GM19324 (cell line): ENCODE data around the gene NOP9.

Experiments
- ATAC-seq: cut with Tn5 transposase; IDR thresholded peaks from one replicate; pipeline ENCODE4 v1.9.1; 2021; ENCODE audit warnings: mild to moderate bottlenecking, moderate library complexity; ENCODE audit not compliant: unreplicated experiment, low FRiP score

The NOP9 gene

DNA sequence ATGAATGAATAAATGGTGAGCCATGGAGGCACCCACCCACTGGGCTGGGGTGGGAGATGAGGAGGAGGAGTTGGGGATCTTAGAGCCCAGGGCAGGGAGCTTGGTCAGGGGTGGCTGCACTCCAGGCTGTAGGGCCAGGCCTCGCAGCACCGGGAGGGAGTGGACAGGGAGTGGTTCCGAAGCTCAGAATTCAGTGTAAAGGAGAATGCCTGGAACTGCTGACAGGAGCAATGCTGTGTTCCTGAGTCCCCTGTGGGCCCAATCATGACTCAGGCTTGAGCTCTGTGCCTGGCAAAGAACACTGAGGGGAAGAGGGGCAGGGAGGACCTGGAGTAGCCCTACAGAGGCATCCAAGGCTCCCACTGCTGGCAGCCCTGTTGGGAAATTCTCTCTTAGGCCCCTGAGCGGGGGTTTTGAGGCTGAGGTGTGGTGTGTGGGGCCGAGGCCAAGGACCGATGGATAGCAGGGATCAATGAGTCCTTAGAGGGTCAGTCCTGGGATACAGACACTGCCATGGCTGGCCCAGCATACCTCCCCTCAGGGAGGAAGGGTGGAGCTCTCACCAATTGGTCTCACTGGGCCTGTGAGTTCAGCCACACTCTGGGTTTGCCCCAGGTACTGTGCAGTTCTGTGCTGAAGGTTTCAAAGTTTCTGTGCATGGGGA lies 18.7 kb upstream of the NOP9 start:
- no peak for ATAC-seq

DNA sequence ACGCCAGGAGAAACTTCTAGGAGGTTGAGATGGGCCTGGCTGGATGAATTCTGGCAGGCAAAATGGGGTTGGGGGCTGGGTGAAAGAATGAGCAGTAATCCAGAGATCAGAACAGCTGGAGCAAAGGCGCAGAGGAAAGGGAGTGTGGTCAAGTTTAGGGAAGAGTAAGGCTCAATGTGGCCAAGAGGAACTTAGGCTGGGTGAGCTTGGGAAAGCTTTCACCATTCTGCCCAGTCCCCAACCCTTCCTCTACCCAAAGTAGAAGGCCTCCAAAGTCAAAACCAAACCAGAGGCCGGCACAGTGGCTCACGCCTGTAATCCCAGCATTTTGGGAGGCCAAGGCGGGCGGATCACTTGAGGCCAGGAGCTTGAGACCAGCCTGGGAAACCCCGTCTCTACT lies 18.0 kb upstream of the NOP9 start:
- ATAC-seq: no peak

DNA sequence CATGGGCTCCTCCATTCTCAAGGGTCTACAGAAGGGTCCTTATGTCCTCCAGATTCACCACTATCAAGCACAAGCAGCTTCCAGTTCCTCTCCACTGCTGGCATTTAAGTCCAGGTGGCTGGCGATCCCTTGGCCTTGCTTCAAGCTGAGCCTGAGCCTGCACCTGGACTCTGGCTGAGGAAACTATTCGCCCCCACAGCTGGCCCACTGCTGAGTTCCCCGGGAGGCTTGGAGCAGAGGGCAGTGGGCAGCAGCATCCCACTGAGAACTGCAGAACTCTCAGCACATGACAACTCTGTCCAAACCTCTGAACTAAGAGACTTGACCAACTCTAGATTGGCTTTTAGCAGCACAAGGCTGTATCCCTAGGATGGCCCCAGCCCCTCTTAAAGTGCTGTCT lies 16.9 kb upstream of the NOP9 start:
- ATAC-seq: no peak

DNA sequence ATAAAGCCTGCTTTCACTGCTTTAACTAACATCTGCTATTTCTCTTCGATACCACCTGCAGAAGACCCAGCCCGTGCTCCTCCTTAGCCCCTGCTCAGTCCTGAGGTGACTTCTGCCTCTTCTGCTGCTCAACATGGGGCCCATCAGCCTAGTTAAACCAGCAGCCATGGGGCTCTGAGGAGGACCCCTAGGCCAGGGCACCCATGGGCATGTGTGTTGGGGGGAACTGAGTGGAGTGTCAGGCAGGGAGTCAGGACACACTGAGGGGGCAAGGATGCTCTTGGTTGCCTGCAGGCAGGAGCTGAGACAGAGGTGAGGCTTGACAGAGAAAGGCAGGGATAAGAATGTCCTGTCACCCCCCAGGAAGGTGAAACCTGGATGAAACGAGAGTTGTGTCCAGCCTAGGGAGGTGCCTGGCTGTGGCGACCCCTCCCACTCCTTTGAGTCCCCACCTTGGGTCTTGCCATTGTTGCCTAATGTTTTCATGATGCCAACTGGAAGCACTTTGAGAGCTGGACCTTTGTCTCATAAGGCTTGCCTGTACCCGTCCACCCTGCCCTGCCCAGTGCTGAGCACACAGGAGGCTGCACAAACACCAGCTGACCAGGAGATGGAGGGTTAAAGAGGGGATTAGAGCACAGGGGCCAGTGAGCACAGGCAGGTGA lies 15.7 kb upstream of the NOP9 start:
- no peak for ATAC-seq

DNA sequence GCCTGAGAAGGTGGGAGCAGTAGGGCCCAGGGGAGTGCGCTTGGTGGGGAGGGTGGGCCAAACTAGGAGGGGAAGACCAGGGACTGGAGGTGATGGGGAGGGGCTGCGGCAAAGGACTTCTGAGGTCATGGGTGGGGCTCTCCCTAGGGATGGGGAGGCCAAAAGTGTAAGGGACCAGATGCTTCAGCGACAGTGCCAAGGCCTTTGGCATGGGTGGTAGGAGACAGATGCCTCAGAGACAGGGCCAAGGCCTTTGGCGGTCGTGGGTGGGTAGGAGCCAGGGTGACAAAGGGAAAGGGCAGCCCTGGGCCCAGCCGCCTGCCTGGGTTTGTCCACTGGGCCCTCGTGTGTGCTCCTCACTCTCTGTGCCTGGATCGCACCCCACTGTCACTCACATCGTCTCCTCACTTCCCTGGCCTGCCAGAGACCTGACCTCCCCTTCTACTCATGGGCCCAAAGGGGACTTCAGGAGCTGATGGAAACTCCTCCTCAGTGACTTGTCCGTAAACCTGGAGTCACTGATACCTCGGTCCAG lies 15.1 kb upstream of the NOP9 start:
- ATAC-seq: no peak

DNA sequence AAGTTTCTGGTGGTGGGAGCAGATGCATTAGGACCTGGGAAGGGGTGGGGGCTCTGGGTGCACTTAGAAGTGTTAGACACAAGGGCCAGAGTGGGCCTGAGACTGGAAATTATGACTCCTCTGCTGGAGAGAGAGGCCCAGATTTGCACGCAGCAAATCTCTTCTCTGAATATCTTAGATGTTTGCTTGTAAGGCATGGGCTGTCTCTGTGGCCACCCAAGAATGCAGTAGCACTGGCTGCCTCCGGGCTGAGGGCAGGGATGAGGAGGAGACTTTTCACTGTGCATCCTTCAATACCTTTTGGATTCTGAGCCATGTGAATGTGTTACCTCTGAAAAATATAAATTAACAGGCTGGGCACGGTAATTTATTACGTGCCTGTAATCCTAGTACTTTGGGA lies 14.3 kb upstream of the NOP9 start:
- no peak for ATAC-seq

DNA sequence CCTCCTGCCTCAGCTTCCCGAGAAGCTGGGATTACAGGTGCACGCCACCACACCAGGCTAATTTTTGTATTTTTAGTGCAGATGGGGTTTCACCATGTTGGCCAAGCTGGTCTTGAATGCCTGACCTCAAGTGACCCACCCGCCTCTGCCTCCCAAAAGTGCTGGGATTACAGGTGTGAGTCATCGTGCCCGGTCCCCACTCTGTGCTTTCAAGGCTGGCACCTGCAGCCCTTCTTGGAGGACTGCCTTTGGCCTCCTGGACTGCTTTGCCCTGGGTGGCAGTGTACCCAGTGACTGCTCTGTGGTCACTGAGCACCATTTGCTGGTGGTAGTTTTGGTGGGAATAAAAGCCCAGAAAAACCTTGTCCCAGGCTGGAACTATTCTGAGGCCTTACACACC lies 12.7 kb upstream of the NOP9 start:
- ATAC-seq: no peak

DNA sequence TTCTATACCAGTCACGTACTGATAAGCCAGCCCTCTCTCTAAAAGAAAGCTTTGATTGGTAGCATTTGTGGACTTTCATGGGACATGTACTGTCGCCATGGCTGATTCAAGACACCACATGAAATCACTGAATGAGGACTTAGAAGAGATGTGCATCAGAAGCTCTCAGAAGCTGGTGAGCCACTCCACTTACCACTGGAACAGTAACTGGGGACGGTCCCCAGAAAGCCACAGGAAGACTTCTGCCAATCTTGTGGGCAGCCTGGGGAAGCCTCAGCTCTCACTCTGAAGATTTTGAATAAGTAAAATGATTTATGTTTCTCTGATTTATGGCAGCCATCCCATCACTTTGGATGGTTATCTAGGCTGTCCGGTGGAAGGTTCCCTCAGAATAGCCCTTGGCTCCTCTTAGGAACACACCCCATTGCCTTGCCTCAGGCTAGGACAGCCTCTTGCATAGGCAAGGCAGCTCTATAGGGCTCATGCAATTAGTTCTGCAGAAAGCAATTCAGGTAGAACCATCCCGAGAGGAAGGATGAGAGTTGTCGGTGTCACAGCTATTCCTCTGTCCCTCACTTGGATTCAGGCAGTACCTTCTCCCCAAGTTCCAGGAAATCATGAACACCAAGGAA lies 9.9 kb upstream of the NOP9 start:
- ATAC-seq: no peak

DNA sequence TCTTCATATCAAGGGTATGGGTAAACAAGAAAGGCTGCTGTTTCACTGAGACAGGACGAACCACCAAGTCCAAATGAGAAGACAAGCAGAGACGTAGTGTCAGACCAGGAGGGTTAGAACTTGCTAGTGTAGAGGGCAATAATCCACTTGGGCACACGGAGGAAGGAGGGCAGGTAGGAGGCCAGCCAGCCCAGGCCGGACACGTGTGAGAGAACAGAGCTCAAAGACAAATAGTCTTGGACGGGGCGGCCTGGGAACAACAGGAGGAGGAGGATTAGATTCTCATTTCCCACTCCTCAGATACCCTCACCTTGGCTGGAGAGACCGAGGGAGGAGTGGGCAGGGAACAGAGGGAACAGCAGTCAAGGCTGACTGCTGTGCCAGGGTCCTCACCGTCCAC lies 8.9 kb upstream of the NOP9 start:
- no peak for ATAC-seq

DNA sequence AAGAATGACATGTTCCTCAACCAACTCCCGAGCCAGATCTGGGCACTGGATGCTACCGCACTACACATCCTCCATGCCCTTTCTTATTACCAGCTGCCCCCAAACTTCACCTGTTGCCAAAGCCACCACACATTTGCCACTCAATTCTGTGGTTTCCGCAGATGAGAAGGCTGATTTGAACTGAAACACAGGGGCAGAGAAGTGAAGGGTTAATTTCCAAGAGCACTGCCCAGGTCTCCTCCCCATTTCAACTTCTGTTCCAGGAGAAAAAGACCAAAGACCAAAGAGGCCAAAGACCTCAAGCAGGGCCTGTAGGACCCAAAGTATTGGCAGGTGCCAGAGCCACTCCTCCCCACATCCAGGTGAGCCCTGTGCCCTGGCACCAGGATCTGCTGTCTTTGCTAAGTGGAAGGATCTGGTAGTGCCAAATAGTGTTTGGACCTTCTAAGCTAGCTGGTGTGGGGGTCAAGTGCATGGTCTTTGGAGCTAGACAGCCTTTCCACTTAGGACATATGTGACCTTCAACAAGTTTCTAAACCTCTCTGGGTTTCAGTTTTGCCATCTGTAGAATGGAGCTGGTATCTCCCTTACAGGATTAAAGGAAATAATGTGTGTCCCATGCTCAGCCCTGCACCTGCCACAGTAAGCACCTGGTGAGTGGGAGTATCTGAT lies 8.1 kb upstream of the NOP9 start:
- no peak for ATAC-seq

DNA sequence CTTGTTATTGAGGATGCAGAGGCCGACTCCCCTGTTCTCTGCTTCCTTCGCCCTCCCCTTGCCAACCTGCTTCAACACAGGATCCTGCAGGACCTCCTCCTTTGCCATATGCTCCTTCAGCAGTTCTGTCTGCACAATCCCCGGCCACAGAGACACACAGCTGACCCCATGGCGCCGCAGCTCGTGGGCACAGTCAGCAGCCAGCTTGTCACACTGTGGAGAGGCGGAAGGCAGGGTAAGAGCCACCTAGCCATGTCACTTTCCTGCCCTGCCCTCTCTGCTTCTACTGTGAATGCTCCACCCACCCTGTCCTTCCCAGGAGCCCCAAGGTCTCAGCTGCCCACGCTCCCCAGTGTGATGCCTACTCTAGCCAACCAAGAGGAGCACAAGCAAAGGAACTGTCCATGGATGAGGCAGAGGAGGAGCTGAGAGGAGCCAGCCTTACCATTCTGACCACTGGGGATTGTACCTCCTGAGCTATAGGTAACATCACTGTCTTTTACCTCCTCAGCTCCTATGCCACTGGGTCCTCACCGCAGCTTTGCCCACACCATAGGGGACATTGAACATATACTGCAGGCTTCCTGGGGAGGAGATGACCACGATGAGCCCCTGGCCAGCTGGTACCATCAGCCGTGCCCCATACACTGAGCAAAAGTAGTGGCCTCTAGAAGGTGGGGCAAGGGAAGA lies 7.4 kb upstream of the NOP9 start:
- no peak for ATAC-seq

DNA sequence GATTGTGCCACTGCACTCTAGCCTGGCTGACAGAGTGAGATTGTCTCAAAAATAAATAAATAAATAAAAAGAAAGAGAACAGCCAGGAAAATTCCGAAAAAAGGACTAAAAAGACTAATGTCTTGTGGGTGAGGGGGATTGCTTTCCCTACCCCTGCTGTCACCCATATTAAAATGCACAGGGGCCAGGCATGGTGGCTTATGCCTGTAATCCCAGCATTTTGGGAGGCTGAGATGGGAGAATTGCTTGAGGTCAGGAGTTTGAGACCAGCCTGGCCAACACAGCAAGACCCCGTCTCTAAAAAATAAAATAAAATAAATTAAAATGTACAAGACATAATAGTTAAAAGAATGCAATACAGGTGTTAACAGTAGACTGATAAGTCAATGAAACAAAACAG lies 6.1 kb upstream of the NOP9 start:
- no peak for ATAC-seq

DNA sequence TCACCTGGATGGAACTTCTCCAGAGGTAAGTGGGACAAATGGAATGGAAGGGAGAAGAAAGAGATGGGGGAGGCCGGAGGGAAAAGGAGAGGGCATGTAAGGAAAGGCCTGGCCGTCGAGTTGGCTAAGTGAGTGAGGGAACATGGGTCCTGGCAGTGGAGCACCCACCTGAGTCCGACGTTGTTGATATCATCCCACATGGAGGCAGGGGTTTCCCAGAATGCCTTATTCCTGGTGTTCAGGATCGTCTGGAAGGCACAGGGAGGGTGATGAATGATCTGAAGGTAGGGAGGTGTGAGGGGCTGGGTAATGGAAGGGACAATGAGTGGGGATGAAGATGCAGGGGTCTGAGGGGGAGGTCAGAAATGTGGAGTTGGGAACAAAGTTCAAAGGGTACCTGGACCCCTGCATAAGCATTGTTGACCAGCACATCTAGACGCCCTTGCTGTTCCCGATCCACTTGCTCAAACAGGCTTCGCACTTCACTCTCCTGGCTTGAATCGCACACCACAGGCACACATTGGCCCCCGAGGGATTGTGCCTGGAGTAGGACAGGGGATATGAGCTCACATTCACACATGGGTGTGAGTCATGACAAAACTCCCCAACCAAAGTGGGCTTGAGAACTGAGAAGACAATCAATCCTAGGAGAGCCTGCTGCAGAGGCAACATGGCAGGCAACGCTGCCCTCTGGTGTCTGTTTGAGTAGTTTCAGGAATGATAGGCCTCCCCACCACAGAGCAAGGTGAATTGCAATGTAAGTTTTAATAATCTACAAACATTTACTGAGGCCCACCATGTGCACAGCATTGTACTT lies 3.1 kb upstream of the NOP9 start:
- ATAC-seq: peak; percentile 44

DNA sequence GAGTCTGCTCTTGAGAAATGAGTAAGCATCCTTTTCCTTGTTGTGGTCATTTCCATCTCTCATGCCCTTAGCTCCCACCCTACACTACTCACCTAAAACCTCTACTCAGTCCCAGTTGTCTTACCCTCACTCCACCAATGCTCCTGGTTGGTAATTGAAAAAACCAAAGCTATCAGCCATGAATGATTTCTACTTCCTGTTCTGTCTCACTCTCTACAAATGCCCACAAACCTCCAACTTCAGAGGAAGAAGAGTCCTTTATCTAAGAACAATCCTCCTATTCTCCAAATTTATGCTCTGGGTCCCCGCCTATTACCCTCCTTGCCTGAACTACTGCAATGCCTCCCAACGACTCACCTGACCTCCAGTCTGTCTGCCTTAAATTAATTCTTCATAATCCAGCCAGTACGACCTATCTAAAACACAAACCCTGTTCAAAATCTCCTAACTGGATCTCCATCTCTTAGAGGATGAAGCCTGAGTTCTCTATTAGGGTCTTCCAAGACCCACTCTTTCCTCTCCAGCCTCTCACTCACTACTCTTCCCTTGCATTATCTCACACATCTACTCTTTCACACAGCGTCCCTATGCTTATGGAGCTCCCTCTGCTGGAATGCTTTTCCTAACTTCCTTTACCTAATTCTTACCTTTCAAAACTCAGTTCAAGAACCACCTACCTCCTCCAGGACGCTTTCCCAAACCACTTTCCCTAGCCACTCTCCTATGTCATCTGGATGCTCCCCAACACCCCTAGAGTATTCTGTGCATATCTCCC lies 2.3 kb upstream of the NOP9 start:
- ATAC-seq: peak; percentile 1

DNA sequence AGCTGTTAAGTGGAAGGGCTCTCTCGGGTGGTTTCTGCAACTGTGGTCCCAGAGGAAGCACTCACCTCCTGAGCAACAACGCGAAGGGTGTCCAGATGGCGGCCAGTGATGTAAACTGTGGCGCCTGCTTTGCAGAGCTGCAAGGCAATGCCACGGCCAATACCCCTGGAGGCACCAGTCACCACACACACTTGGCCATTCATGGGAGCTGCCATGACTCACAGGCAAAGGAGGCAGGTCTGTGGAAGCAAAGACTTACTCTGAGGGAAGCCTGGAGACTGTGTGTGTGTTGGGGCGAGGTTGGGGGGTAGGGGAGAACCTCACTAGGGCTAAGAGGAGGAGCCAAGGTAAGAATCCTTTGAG lies 777 bp upstream of the NOP9 start:
- ATAC-seq: no peak

DNA sequence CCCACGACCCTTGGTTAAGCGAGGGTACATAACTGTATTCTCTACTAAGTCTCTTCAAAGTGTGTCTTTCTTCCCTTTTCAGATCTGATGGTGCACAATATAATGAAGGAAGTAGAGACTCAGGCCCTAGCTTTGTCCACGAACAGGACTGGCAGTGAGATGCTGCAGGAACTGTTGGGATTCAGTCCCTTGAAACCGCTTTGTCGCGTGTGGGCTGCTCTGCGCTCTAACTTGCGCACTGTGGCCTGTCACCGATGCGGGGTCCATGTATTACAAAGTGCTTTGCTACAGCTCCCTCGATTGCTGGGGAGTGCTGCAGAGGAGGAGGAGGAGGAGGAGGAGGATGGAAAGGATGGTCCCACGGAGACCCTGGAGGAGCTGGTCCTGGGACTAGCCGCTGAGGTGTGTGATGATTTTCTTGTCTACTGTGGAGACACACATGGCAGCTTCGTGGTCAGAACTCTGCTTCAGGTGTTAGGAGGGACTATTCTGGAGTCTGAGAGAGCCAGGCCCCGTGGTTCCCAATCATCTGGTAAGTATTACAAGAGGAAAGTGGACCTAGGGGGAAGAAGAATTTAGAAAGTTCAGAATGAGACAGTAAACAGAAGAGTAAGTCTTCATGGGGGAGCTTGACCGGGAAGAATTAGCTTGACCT lies 803 bp downstream of the NOP9 start:
- ATAC-seq: no peak

DNA sequence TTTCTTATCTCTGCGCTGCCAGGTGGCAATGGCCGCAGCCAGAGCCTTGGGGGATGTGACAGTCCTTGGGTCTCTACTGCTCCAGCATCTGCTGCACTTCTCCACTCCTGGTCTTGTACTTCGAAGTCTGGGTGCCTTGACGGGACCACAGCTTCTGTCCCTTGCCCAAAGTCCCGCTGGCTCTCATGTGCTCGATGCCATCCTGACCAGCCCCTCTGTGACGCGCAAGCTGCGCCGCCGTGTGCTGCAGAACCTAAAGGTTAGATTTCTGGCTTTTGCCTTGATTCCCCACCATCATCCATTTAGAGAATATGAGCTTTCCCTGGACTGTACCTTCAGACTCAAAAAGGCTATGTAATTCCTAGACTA lies 4.4 kb downstream of the NOP9 start:
- ATAC-seq: no peak

DNA sequence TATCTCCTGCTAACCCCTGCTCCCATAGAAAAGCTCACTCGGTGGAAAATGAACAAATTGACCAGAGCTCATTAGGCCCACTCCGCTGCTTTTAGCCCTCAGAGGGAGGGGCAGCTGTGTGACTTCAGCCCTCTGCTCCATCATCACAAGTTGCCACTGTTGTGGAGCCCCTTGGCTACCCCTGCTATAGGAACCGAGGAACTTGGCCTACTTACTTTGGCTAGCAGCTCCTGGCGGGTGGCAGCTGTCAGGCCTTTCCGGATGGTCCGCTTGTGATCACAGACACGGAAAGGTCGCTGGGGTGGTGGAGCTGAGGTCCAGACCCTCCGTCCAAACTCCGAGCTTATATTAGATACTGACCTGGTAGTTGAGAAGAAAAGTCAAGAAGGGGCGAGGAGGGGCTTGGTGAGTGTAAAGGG lies 7.5 kb downstream of the NOP9 start:
- no peak for ATAC-seq
